HG03135 (cell line): ENCODE results near the gene BCL7B.
"Not testable (repeated sequence)": the region's sequence is repeated elsewhere in the genome, so short reads cannot be mapped to it uniquely, and the experiment has no call there.

Experiments used
- ATAC-seq: cut with Tn5 transposase; IDR thresholded peaks from one replicate; pipeline ENCODE4 v1.9.1; 2021; ENCODE audit warnings: mild to moderate bottlenecking, moderate library complexity; ENCODE audit not compliant: unreplicated experiment

Gene BCL7B

GRCh38 chr7:73537051-73537450, 20.4 kb downstream of the BCL7B start:
- ATAC-seq: no peak

GRCh38 chr7:73536479-73536878, 21.0 kb downstream of the BCL7B start:
- no peak for ATAC-seq

DNA sequence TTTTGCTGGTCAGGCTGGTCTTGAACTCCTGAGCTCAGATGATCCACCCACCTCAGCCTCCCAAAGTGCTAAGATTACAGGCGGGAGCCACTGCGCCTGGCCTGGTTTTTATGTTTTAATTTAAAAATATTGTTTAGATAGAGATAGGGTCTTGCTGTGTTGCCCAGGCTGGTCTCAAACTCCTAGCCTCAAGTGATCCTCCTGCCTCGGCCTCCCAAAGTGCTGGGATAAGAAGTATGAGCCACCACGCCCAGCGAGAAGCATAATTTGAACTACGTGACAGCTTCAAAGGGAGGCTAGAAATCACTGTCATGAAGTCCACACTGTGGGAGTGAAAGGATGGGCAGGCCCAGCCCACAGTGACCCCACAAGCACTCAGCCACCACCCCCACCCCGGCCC, 21.6 kb downstream of the BCL7B start:
- ATAC-seq: not testable (repeated sequence)

DNA sequence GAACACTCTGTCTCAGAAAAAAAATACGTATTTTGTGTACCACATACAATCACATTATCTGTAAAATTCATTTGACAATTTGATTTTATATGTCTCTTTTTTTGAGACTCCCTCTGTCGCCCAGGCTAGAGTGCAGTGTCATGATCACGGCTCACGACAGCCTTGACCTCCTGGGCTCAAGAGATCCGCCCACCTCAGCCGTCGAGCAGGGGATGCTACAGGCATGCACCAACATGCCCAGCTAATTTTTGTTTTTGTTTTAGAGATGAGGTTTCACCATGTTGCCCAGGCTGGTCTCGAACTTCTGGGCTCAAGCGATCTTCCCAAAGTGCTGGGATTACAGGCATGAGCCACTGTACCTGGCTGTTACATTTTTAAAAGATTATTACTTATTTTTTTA, 23.7 kb downstream of the BCL7B start:
- no peak for ATAC-seq

- no peak for ATAC-seq
Measured at GRCh38 chr7:73532224-73532623, 25.3 kb downstream of the BCL7B start.

DNA sequence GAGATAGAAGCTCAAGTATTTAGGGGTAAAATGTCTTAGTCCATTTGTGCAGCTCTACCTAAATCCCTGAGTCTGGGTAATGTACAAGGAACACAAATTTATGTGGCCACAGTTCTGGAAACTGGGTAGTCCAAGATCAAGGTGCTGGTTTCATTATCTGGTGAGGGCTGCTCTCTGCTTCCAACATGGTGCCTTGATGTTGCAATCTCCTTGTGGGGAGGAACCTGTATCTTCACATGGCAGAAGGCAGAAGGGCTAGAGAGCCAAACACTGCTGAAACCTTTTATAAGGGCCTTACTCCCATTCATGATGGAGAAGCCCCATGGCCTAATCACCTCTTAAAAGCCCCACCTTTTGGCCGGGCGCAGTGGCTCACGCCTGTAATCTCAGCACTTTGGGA, 26.7 kb downstream of the BCL7B start:
- ATAC-seq: no peak

DNA sequence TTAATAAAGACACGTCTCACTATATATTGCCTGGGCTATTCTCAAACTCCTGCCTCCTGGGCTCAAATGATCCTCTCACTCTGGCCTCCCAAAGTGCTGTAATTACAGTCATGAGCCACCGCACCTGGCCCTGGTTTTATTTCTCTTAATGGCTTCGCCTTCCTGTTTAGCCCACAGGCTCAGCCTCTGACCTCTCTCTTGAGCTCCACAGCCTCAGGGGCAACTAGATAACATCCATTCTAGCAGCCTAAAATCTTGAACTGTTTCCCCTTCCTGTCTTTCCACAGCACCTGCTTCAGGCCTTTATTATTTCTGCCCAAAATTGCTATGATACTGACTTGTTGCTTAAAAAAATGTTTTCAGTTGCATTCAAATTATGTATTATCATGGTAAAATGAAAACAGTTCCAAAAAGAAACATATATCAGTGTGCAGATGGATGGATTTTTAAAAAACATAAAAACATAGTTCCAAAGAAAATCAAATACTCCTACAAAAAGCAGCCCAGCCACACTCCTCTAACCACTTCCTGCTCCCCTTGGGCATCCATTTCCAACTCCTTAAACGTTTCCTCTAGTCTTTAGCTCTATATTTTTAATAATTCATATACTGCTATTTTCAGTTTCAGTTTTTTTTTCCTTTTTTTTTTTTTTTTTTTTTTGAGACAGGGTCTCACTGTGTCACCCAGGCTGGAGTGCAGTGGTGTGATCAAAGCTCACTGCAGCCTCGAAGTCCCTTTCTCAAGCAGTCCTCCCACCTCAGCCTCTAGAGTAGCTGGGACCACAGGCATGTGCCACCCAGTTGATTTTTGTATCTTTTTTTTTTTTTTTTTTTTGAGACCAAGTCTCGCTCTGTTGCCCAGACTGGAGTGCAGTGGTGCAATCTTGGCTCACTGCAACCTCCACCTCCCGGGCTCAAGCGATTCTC, 30.3 kb downstream of the BCL7B start:
- no peak for ATAC-seq

DNA sequence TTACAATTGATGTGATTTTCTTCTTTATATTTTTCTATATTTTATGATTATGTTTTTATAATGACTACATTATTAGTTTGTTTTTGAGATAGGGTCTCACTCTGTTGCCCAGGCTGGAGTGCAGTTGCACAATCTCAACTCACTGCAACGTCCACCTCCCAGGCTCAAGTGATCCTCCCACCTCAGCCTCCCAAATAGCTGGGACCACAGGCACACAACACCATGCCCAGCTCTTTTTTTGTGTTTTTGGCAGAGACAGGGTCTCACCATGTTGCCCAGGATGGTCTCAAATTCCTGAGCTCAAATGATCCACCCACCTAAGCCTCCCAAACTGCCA, 31.4 kb downstream of the BCL7B start:
- not testable (repeated sequence) for ATAC-seq

DNA sequence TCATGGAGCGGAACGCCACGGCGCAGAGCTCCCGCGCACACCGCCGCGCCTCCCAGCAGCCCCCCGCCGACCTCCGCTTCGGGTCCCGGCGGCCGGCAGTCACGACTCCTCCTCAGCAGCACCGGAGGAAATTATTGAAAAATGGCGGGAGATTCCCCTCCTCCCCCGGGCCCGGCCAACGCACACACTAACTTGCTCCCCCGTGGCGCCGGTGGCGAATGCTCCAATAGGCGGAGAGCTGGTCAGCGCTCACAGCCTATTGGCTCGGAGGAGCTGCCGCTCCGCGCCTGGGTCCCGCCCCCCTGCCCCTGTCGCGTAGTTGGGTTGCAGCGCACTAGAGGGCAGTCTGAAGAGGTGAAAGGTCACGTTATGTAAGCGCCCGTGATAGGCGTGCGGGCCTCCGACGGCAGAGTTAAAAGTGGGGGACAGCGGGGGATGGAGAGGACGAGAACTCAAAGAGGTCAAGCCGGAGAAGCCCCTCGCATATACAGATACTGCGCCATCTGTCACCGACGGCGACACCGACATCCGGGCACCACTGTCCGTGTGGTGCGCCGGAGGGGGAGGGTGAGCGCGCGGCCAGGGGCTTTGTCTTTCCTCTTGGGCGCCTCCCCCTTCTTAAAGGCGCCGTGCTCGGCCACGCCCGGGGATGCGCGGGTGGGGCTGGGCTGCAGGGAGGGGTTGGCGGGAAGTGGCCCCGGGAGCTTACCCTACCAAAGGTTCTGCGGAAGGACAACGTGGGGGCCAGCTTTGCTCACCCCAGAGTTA, 35.2 kb downstream of the BCL7B start, which contains the start of gene BAZ1B:
TSS of gene BAZ1B (minus strand) at position 189 of the 768 bp plus-strand sequence. CDS start 360 bp downstream, outside the sequence.
- ATAC-seq: peak; percentile 83

DNA sequence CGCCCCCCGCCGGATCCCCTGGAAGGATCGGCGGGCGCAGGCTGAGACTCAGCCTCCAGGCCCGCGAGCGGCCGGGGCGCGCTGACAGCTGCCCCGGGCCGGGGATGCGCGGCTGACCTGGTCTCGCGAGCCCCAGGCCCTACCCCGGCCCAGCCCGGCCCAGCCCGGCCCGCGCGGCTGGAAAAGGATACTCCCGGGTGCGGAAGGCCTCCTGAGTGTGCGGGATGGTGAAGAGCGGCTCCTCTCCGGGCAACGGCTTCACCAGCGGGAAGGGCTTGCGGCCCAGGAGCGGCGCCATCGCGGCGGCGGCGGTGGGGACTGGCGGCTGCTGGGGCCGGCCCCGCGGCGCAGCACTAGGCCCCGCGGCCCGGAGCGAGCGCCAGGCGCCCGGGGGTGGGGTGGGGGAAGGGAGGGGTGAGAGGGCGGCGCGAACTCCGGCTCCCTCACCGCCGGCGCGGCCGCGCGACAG, 35.8 kb downstream of the BCL7B start:
- ATAC-seq: peak; percentile 37

GRCh38 chr7:73520673-73521635, 36.5 kb downstream of the BCL7B start:
- no peak for ATAC-seq

- ATAC-seq: no peak
Measured at GRCh38 chr7:73519867-73520672, 37.4 kb downstream of the BCL7B start.

DNA sequence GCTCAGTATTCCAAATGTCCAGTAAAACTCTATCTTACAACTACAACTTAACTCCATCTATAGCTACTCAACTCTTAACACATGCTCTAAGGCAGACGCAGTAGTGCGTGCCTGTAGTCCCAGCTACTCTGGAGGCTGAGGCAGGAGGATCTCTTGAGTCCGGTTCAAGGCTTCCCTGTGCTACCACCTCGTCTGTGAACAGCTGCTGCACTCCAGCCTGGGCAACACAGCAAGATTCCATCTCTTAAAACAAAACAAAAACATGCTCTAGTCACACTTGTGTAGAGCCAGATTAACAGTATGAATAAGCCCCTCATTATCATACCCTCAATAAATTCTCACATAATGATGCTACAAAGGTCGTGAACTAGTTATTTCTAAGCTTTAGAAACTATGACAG, 39.0 kb downstream of the BCL7B start:
- ATAC-seq: no peak

GRCh38 chr7:73517241-73517995, 40.1 kb downstream of the BCL7B start:
- no peak for ATAC-seq

DNA sequence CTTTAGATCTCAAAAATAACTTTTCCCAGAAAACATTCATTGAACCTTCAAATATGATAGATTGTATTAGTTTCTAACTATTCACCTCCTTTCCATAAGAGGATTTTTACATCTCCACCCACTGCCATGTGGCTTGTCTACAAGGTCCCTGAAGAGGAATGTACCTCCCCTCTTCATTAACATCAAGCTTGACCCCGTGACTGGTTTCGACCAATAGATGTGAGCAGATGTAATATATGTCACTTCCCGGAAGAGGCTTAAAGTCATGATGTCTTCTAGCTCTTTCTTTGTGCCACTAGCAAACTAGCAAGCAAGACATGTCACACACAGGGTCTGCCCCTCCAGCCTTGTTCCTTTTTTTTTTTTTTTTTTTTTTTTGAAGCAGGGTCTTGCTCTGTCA, 42.3 kb downstream of the BCL7B start:
- ATAC-seq: no peak

GRCh38 chr7:73512018-73512780, 45.3 kb downstream of the BCL7B start:
- ATAC-seq: no peak

GRCh38 chr7:73509463-73509862, 48.0 kb downstream of the BCL7B start:
- ATAC-seq: no peak

- ATAC-seq: no peak
Measured at GRCh38 chr7:73507556-73507955, 49.9 kb downstream of the BCL7B start.
